ENCODE measurements around the gene METTL16.
"Not testable (repeated sequence)": the region's sequence is repeated elsewhere in the genome, so short reads cannot be mapped to it uniquely, and the experiment has no call there.

METTL16 gene

DNA sequence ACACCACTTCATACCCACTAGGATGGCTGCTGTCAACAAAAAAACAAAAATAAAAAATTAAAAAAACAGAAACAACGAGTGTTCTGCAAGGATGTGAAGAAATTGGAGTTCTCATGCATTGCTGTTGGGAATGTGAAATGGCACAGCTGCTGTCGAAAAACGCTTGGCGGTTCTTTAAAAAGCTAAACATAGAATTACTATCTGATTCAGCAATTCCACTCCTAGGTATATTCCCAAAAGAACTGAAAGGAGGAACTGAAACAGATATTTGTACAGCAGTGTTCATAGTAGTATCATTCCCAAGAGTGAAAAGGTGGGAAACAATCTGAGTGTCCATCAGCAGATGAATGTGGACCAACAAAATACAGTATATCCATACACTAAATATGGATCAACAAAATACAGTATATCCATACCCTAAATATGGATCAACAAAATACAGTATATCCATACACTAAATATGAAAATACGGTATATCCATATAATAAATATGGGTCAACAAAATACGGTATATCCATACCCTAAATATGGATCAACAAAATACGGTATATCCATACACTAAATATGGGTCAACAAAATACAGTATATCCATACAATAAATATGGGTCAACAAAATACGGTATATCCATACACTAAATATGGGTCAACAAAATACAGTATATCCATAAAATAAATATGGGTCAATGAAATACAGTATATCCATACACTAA is 8.7 kb downstream of the METTL16 start:
- no peak for DNase-seq (ENCODE audit: low read depth)
- no peak overlapping the region for H3K4me3 ChIP-seq (ENCODE audit: low read length)
- TF ChIP-seq, protein P1, sequence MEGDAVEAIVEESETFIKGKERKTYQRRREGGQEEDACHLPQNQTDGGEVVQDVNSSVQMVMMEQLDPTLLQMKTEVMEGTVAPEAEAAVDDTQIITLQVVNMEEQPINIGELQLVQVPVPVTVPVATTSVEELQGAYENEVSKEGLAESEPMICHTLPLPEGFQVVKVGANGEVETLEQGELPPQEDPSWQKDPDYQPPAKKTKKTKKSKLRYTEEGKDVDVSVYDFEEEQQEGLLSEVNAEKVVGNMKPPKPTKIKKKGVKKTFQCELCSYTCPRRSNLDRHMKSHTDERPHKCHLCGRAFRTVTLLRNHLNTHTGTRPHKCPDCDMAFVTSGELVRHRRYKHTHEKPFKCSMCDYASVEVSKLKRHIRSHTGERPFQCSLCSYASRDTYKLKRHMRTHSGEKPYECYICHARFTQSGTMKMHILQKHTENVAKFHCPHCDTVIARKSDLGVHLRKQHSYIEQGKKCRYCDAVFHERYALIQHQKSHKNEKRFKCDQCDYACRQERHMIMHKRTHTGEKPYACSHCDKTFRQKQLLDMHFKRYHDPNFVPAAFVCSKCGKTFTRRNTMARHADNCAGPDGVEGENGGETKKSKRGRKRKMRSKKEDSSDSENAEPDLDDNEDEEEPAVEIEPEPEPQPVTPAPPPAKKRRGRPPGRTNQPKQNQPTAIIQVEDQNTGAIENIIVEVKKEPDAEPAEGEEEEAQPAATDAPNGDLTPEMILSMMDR (conservative IDR thresholded peaks at IDR 0.05; ENCODE audit: low read length), result no peak

DNA sequence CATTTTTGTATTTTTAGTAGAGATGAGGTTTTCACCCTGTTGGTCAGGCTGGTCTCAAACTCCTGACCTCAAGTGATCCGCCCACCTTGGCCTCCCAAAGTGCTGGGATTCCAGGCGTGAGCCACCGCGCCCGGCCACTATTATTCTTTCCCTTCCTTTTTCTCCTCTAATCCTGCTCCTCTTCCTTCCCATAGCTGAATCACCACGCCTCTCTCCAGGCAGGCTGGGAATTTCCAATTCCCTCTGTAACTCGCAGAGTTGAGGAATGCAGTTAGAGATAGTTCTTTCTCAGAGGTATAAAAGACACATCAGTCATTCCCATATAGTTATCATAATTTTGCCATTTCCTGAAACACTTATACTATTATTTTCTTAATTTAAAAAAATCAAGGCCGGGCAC is 11.2 kb downstream of the METTL16 start:
- no peak overlapping the region for H3K4me3 ChIP-seq (ENCODE audit: low read length)
- DNase-seq (ENCODE audit: low read depth), result no peak
- TF ChIP-seq, protein P1 (conservative IDR thresholded peaks at IDR 0.05; ENCODE audit: low read length), result no peak

DNA sequence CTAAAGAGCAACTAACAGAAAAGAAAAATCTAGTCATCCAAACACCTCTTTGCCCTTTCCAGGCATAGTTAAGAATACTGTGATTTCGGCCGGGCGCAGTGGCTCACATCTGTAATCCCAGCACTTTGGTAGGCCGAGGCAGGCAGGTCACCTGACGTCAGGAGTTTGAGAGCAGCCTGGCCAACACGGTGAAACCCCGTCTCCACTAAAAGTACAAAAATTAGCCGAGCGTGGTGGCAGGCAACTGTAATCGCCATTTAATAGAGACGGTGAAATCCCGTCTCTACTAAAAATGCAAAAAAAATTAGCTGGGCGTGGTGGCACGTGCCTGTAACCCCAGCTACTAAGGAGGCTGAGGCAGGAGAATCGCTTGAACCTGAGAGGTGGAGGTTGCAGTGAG is 22.4 kb downstream of the METTL16 start:
- not testable (repeated sequence) for DNase-seq (ENCODE audit: low read depth); H3K4me3 ChIP-seq (ENCODE audit: low read length)

DNA sequence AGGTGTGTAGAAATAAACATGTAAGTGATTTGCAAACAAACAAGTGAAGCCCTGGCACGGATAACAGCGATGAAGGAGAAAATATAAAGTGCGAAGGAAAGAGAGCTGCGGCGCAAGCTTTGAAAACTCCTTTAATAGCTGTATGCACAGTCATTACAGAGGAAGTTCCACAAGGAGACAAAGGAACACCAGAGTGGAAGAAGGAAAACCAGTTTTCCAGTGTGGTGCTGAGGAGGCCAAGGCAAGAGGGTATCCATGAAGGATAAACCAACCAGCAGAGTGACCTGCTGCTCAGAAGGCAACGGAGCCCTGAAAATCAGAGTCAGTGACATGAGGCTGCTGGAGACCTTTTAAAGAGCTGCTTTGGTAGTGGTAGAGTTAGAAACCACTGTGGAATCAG is 24.4 kb downstream of the METTL16 start:
- no peak for DNase-seq (ENCODE audit: low read depth)
- TF ChIP-seq, protein P1 (conservative IDR thresholded peaks at IDR 0.05; ENCODE audit: low read length), result no peak
- H3K4me3 ChIP-seq (ENCODE audit: low read length), result no peak overlapping the region

DNA sequence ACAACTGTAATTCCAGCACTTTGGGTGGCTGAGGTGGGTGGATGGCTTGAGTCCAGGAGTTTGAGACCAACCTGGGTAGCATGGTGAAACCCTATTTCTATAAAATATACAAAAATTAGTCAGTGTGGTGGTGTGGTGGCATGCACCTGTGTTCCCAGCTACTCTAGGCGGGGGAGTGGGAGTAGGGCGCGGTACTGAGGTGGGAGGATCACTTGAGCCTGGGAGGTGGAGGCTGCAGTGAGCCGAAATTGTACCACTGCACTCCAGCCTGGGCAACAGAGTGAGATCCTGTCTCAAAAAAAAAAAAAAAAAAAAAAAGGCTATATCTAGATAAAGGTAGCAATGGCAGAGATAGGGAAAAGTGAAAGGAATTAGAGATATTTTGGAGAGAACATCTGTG is 25.0 kb downstream of the METTL16 start:
- not testable (repeated sequence) for DNase-seq (ENCODE audit: low read depth); H3K4me3 ChIP-seq (ENCODE audit: low read length)

DNA sequence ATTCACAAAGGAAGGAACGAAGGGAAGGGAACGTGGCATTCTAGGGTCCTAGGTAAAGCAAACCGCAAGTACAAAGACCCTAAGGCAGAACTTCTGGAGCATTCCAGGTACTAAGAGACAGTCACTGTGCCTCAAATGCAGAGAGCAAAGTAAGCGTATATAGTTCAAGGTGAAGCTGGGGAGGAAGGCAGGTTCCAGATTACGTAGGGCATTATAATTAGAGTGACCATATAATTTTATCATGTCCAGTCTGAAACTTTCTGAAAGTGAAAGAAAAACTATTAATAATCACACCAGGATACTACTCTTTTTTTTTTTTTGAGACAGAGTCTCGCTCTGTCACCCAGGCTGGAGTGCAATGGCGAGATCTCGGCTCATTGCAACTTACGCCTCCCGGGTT is 25.7 kb downstream of the METTL16 start:
- H3K4me3 ChIP-seq (ENCODE audit: low read length), result no peak overlapping the region
- TF ChIP-seq, protein P1 (conservative IDR thresholded peaks at IDR 0.05; ENCODE audit: low read length), result no peak
- DNase-seq (ENCODE audit: low read depth), result no peak

DNA sequence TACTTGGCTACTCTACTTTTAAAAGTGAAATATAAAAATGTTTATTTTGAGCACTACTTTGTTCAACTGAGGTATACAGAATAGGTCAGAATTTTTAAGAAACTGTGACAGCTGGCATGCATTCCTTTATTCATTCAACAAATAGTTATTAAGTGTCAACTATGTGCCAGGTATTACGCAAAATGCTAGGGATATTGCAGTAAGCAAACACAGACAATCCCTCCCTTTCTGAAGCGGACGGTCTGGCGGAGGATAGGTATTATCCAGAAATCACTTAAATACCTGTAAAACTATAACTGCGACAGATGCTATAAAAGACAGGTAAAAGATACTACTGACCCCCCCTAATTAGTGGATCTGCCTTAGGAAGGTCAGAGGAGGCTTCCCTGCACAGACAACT is 26.1 kb downstream of the METTL16 start:
- H3K4me3 ChIP-seq (ENCODE audit: low read length), result no peak overlapping the region
- TF ChIP-seq, protein P1 (conservative IDR thresholded peaks at IDR 0.05; ENCODE audit: low read length), result no peak
- DNase-seq (ENCODE audit: low read depth), result peak; percentile 63

DNA sequence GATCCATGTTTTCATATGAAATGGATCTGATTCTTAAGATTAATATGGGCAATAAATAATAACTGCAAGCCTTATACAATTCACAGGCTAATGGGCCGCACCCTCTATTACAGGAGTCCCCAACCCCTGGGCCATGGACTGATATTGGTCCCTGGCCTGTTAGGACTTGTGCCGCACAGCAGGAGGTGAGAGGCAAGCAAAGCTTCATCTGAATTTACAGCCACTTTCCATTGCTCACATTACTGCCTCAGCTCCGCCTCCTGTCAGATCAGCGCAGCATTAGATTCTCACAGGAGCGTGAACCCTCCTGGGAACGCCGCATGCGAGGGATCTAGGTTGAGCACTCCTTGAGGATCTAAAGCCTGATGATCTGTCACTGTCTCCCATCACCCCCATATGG is 26.8 kb downstream of the METTL16 start:
- TF ChIP-seq, protein P1 (conservative IDR thresholded peaks at IDR 0.05; ENCODE audit: low read length), result no peak
- DNase-seq (ENCODE audit: low read depth), result no peak
- no peak overlapping the region for H3K4me3 ChIP-seq (ENCODE audit: low read length)
